Testis (tissue), 2 donors: ENCODE data around the gene TRIM29.

ENCODE experiments used
- CTCF ChIP-seq, 3 experiments: fragments of 450-650 bp in 2 of 3; fragments of 200-600 bp in 1 of 3; sonication (generic) in 1 of 3; IDR thresholded peaks; one replicate each; pipeline ENCODE4 v1.5.1; 2016 to 2019; ENCODE audit warnings: antibody characterized with exemption in 3 of 3, mild to moderate bottlenecking in 2 of 3, moderate library complexity in 1 of 3
- POLR2A ChIP-seq: fragments of 450-650 bp; IDR thresholded peaks from one replicate; pipeline ENCODE4 v1.6.1; 2017; ENCODE audit warnings: antibody characterized with exemption, mild to moderate bottlenecking, moderate library complexity

GRCh38 chr11:120120805-120121335 is 17.0 kb downstream of the TRIM29 start:
- TF ChIP-seq CTCF (IDR thresholded peaks at IDR 0.05) (no peak), POLR2A (no peak)
